T-helper 2 cell treated with Interferon-gamma antibody and Interleukin-4, amounts not matched to agents 100 ng/mL and 5 ng/mL, for 36 hours (primary cell): Measurements from ENCODE around the gene MICAL3. TPM values are rescaled to one million over a fixed set of nuclear protein-coding genes. Genes with fewer than 3 reads are reported as not detected.

Experiments
- intact Hi-C: fragments of 100-400 bp; cut with micrococcal nuclease; formaldehyde crosslinking; loops from one replicate; pipeline ENCODE4 v1.15.1; 2023
- total RNA-seq: library from RNA; stranded (reverse); gene quantifications from 2 replicates; pipeline ENCODE4 v1.2.3, GENCODE V29; 2022

The MICAL3 gene
- total RNA-seq, 1 donor from 2014 or later = 38.7 TPM

DNA sequence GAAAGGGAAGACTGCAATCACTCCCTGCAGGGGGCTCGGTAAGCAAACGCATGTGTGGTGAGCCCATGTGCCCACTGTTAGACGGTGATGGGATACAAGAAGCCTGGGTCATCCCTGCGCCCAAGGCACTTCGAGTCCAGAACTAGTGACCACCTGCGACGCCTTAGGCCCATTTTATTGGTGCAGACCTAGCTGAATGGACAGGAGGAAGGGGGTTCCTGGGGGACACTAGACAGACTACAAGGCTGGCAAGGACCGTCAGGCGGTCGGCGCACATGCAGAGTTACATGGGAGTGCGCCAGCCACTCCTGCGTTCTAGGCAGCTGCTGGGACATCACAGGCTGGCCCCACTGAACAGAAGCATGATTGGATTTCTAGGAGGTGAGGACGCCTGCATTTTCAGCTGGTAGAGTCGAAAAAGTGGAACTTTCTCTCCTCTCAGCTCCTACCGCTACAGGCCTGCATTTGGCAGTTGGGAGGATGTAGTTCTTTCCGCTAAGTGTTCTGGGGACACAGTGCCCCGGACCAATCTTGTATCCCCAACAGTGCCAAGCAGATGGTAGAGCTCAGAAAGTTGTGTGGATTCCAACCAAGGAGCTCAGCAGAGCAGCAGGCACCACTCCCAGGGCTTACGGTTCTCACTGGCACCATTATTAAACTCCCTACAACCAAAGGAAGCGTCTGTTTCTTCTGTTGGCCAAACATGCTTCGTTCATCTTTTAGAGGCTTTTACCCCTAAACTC lies 285.8 kb downstream of the MICAL3 start:
- intact Hi-C loops = no loop called here

Other genes starting within 250 kb of the MICAL3 start
- 41.3 and 41.4 TPM in 2 replicates for gene PEX26, start 53.4 kb upstream of the MICAL3 start, total RNA-seq
- 2.1 and 2.3 TPM in 2 replicates for gene TUBA8, start 86.2 kb upstream of the MICAL3 start, total RNA-seq
- gene USP18, start 125.6 kb upstream of the MICAL3 start, total RNA-seq = 30.3 and 32.2 TPM in 2 replicates